IMR-90 (cell line): ENCODE results near the gene TTF1. TPM values are rescaled to one million over a fixed set of nuclear protein-coding genes. Genes with fewer than 3 reads are reported as not detected.
A peak's percentile ranks its signal among the peaks of the same experiment; 100 is the strongest.

Source experiments
- ATAC-seq: fragments of 200-7000 bp; cut with Tn5 transposase; 2 replicates; pipeline ENCODE4 v1.9.1; 2020; ENCODE audit warnings: low read depth, mild to moderate bottlenecking, moderate library complexity
- BruUV-seq: library from RNA; stranded (reverse); fragments of 400-500 nt; replicated peaks from 2 replicates; lab custom pipeline; 2021; lab: Mats Ljungman, UMichigan
- CTCF ChIA-PET: fragments of 300-600 bp; formaldehyde crosslinking; extraction: SDS; loops from one replicate; lab custom pipeline; 2021; ENCODE audit warnings: antibody characterized with exemption; lab: Yijun Ruan, JAX
- POLR2A ChIA-PET: fragments of 300-600 bp; sonication (Branson Sonifier 250); formaldehyde crosslinking; loops from one replicate; lab custom pipeline; 2022; ENCODE audit warnings: antibody characterized with exemption; ENCODE audit not compliant: unreplicated experiment; lab: Charles Lee
- DNase-seq: peaks from one replicate; pipeline ENCODE4 v3.0.0; 2013
- H2AFZ ChIP-seq: replicated peaks from 2 replicates; pipeline ENCODE3; 2013; ENCODE audit warnings: low read length, mild to moderate bottlenecking; ENCODE audit not compliant: poor library complexity
- H2AK5ac ChIP-seq: 2 replicates; pipeline ENCODE4 v1.6.1; 2013; ENCODE audit warnings: low read depth, low read length, inconsistent platforms
- H2AK9ac ChIP-seq: replicated peaks from 2 replicates; pipeline ENCODE3; 2013; ENCODE audit warnings: mild to moderate bottlenecking, low read depth, low read length, moderate library complexity; ENCODE audit not compliant: poor library complexity
- H2BK120ac ChIP-seq: 2 replicates; pipeline ENCODE4 v1.6.1; 2013; ENCODE audit warnings: low read depth, low read length, inconsistent platforms
- H2BK15ac ChIP-seq: 3 replicates; pipeline ENCODE4 v1.6.1; 2013; ENCODE audit warnings: low read depth, low read length, inconsistent platforms
- H2BK20ac ChIP-seq: 2 replicates; pipeline ENCODE4 v1.6.1; 2013; ENCODE audit warnings: low read depth, mild to moderate bottlenecking, inconsistent platforms, low read length, moderate library complexity
- H2BK5ac ChIP-seq: 2 replicates; pipeline ENCODE4 v1.6.1; 2013; ENCODE audit warnings: mild to moderate bottlenecking, low read depth, low read length, inconsistent platforms; ENCODE audit not compliant: poor library complexity, severe bottlenecking
- H3K14ac ChIP-seq: replicated peaks from 2 replicates; pipeline ENCODE4 v1.6.1; 2013; ENCODE audit warnings: low read depth, low read length, inconsistent platforms
- H3K18ac ChIP-seq: 2 replicates; pipeline ENCODE4 v1.6.1; 2013; ENCODE audit warnings: low read depth, low read length, control low read depth
- H3K23ac ChIP-seq: 2 replicates; pipeline ENCODE4 v1.6.1; 2013; ENCODE audit warnings: low read depth, low read length, inconsistent platforms
- H3K27ac ChIP-seq: 2 replicates; pipeline ENCODE4 v1.5.1; 2013; ENCODE audit warnings: mild to moderate bottlenecking, control low read depth, low read length; ENCODE audit not compliant: insufficient read depth
- H3K27me3 ChIP-seq: 2 replicates; pipeline ENCODE4 v1.6.1; 2013; ENCODE audit warnings: low read length; ENCODE audit not compliant: control insufficient read depth, insufficient read depth
- H3K36me3 ChIP-seq: 2 replicates; pipeline ENCODE4 v1.6.1; 2013; ENCODE audit warnings: low read length, mixed read lengths; ENCODE audit not compliant: control insufficient read depth, insufficient read depth
- H3K4ac ChIP-seq: 2 replicates; pipeline ENCODE4 v1.6.1; 2013; ENCODE audit warnings: low read depth, low read length, inconsistent platforms
- H3K4me1 ChIP-seq: 2 replicates; pipeline ENCODE4 v1.6.1; 2013; ENCODE audit warnings: low read length, mixed read lengths; ENCODE audit not compliant: control insufficient read depth, insufficient read depth
- H3K4me2 ChIP-seq: 2 replicates; pipeline ENCODE4 v1.6.1; 2013; ENCODE audit warnings: low read depth, mild to moderate bottlenecking, control low read depth, low read length, moderate library complexity
- H3K4me3 ChIP-seq: 2 replicates; pipeline ENCODE4 v1.5.1; 2013; ENCODE audit warnings: low read depth, mild to moderate bottlenecking, control low read depth, low read length, moderate library complexity; ENCODE audit not compliant: insufficient read depth
- H3K56ac ChIP-seq: 2 replicates; pipeline ENCODE4 v1.6.1; 2013; ENCODE audit warnings: low read length, inconsistent platforms; ENCODE audit not compliant: insufficient read depth; ENCODE audit errors: extremely low read depth
- H3K79me1 ChIP-seq, 2 experiments: 2 replicates each; pipeline ENCODE4 v1.6.1; 2013; ENCODE audit warnings: low read length in 2 of 2, inconsistent platforms in 1 of 2, low read depth in 1 of 2
- H3K9ac ChIP-seq: 2 replicates; pipeline ENCODE4 v1.6.1; 2013; ENCODE audit warnings: low read depth, low read length, control low read depth
- H3K9me1 ChIP-seq: 2 replicates; pipeline ENCODE4 v1.6.1; 2013; ENCODE audit warnings: low read length, inconsistent platforms; ENCODE audit not compliant: insufficient read depth
- H3K9me3 ChIP-seq: 2 replicates; pipeline ENCODE4 v1.6.1; 2013; ENCODE audit warnings: low read length; ENCODE audit not compliant: control insufficient read depth, insufficient read depth
- H4K20me1 ChIP-seq: 2 replicates; pipeline ENCODE4 v1.6.1; 2013; ENCODE audit warnings: low read length, inconsistent platforms; ENCODE audit not compliant: insufficient read depth
- H4K5ac ChIP-seq: 2 replicates; pipeline ENCODE4 v1.6.1; 2013; ENCODE audit warnings: mild to moderate bottlenecking, low read depth, low read length, control low read depth
- H4K8ac ChIP-seq, 2 experiments: 2 replicates each; pipeline ENCODE4 v1.6.1; 2013; ENCODE audit warnings: low read depth in 2 of 2, low read length in 2 of 2, control low read depth in 1 of 2, inconsistent platforms in 1 of 2
- H4K91ac ChIP-seq: 2 replicates; pipeline ENCODE4 v1.6.1; 2013; ENCODE audit warnings: low read depth, low read length, inconsistent platforms; ENCODE audit not compliant: insufficient read depth
- BHLHE40 ChIP-seq: fragments of 150-350 bp; IDR thresholded peaks from 2 replicates; pipeline ENCODE4 v1.6.1; 2016; ENCODE audit warnings: mild to moderate bottlenecking, low read depth, low read length
- CEBPB ChIP-seq: IDR thresholded peaks from 2 replicates; pipeline ENCODE4 v1.6.1; 2012; ENCODE audit warnings: low read depth, low read length, improper control_type of control experiment
- CHD1 ChIP-seq: IDR thresholded peaks from 2 replicates; pipeline ENCODE4 v1.6.1; 2012; ENCODE audit warnings: low read depth, low read length, improper control_type of control experiment
- CTCF ChIP-seq: conservative IDR thresholded peaks from 2 replicates; pipeline ENCODE4 v1.5.1; 2012; ENCODE audit warnings: mild to moderate bottlenecking, low read depth, low read length, improper control_type of control experiment
- ELK1 ChIP-seq: fragments of 150-350 bp; IDR thresholded peaks from 2 replicates; pipeline ENCODE4 v1.6.1; 2016; ENCODE audit warnings: low read depth, mild to moderate bottlenecking, low read length, moderate library complexity, borderline replicate concordance
- FOS ChIP-seq: fragments of 150-350 bp; IDR thresholded peaks from 2 replicates; pipeline ENCODE4 v1.6.1; 2016; ENCODE audit warnings: low read depth, low read length
- MAFK ChIP-seq: IDR thresholded peaks from 2 replicates; pipeline ENCODE4 v1.6.1; 2012; ENCODE audit warnings: low read depth, low read length, improper control_type of control experiment
- MAZ ChIP-seq: IDR thresholded peaks from 2 replicates; pipeline ENCODE4 v1.6.1; 2012; ENCODE audit warnings: low read depth, mild to moderate bottlenecking, low read length, improper control_type of control experiment, moderate library complexity, borderline replicate concordance
- MXI1 ChIP-seq: IDR thresholded peaks from 2 replicates; pipeline ENCODE4 v1.6.1; 2012; ENCODE audit warnings: low read depth, mild to moderate bottlenecking, low read length, moderate library complexity, borderline replicate concordance
- NFE2L2 ChIP-seq: fragments of 150-350 bp; IDR thresholded peaks from 2 replicates; pipeline ENCODE4 v1.6.1; 2016; ENCODE audit warnings: low read depth, mild to moderate bottlenecking, low read length
- POLR2A ChIP-seq: IDR thresholded peaks from 2 replicates; pipeline ENCODE4 v1.6.1; 2012; ENCODE audit warnings: mild to moderate bottlenecking, low read depth, low read length
- RAD21 ChIP-seq: IDR thresholded peaks from 2 replicates; pipeline ENCODE4 v1.6.1; 2012; ENCODE audit warnings: low read length, improper control_type of control experiment
- RCOR1 ChIP-seq: IDR thresholded peaks from 2 replicates; pipeline ENCODE4 v1.6.1; 2012; ENCODE audit warnings: mild to moderate bottlenecking, low read length, improper control_type of control experiment; ENCODE audit not compliant: insufficient replicate concordance
- RFX5 ChIP-seq: IDR thresholded peaks from 2 replicates; pipeline ENCODE4 v1.8.0; 2012; ENCODE audit warnings: low read depth, mild to moderate bottlenecking, low read length, moderate library complexity
- SMC3 ChIP-seq: fragments of 150-350 bp; IDR thresholded peaks from 2 replicates; pipeline ENCODE4 v1.6.1; 2016; ENCODE audit warnings: low read depth, mild to moderate bottlenecking, antibody characterized with exemption, low read length, moderate library complexity
- USF2 ChIP-seq: fragments of 150-350 bp; IDR thresholded peaks from 2 replicates; pipeline ENCODE4 v1.6.1; 2017; ENCODE audit warnings: mild to moderate bottlenecking, antibody characterized with exemption, low read length, low read depth
- WGBS, 2 experiments: methylation state at CpG; one replicate each; pipeline versions ENCODE4 v1.1.5 to v1.1.7; 2013; ENCODE audit warnings: missing lambda C conversion rate in 2 of 2; ENCODE audit not compliant: insufficient read length in 1 of 2; ENCODE audit errors: extremely low coverage in 2 of 2; 5-methylcytosine and 5-hydroxymethylcytosine counted together
- dilution Hi-C: fragments of 300-500 bp; cut with HindIII; formaldehyde crosslinking; loops from one replicate; pipeline ENCODE4 v1.14.3; 2018; ENCODE audit warnings: low sequenced_read_pairs; ENCODE audit not compliant: unreplicated experiment
- in situ Hi-C: fragments of 300-500 bp; cut with MboI; formaldehyde crosslinking; loops from 3 replicates; pipeline ENCODE4 v1.14.3; 2019; ENCODE audit warnings: low sequenced_read_pairs, inconsistent platforms, mixed read lengths
- intact Hi-C: fragments of 100-400 bp; cut with micrococcal nuclease; formaldehyde crosslinking; loops from 2 replicates; pipeline ENCODE4 v1.10.0; 2022
- polyA plus RNA-seq, 3 experiments: library from polyadenylated mRNA; depleted of rRNA; stranded (reverse); fragments of >200 nt; gene quantifications; 2 replicates each; pipeline ENCODE4 v1.2.3, GENCODE V29; 2012; ENCODE audit warnings: low replicate concordance in 1 of 3
- total RNA-seq: library from RNA; depleted of rRNA; stranded (reverse); fragments of >200 nt; gene quantifications from 2 replicates; pipeline ENCODE4 v1.2.3, GENCODE V29; 2012

TTF1 gene
- total and polyA plus RNA-seq, 2 of the 4 experiments (the other 2 are of a cell fraction) = 6.5 to 12.0 TPM

GRCh38 chr9:132410642-132411041 is 4.0 kb upstream of the TTF1 start:
- Histone ChIP-seq H3K14ac (no peak overlapping the region), H3K9me1 (peaks cover 7% of the 10 kb centered on the region; the same call in 1 of the 2 replicates), H3K23ac (no peak overlapping the region; the same call in 1 of the 2 replicates), H2BK120ac (no peak overlapping the region), H4K5ac (no peak overlapping the region), H3K27me3 (peaks cover 38% of the 10 kb centered on the region), H3K4ac (no peak overlapping the region), H4K91ac (no peak overlapping the region), H2AFZ (peak overlapping the region; percentile 97), H3K79me1 (peaks cover 4 to 5% of the 10 kb centered on the region in 2 experiments; a peak in 3 of 4 replicates), H3K9me3 (no peaks in the 10 kb centered on the region), H2BK15ac (no peak overlapping the region), H3K4me3 (no peak overlapping the region), H3K18ac (no peak overlapping the region), H2BK5ac (no peak overlapping the region), H2AK9ac (no peak overlapping the region), H4K20me1 (no peaks in the 10 kb centered on the region), H4K8ac (no peak overlapping the region), H3K9ac (no peak overlapping the region), H2AK5ac (no peak overlapping the region), H3K27ac (no peak overlapping the region), H3K56ac (no peak overlapping the region), H3K4me2 (peak overlapping the region; percentile 20; the same call in 1 of the 2 replicates), H2BK20ac (no peak overlapping the region), H3K36me3 (no peaks in the 10 kb centered on the region), H3K4me1 (no peaks in the 10 kb centered on the region; the same call in 1 of the 2 replicates)
- TF ChIP-seq CEBPB = no peak
- no peak for TF ChIP-seq MAZ
- no peak for TF ChIP-seq CHD1
- TF ChIP-seq USF2 = no peak
- no peak for TF ChIP-seq ELK1
- no peak for TF ChIP-seq SMC3
- no peak for TF ChIP-seq BHLHE40
- TF ChIP-seq RAD21 = no peak
- TF ChIP-seq RCOR1 = no peak
- no peak for TF ChIP-seq POLR2A
- no peak for TF ChIP-seq CTCF
- TF ChIP-seq MAFK = no peak
- TF ChIP-seq MXI1 = no peak
- no peak for TF ChIP-seq FOS
- no peak for TF ChIP-seq RFX5
- TF ChIP-seq NFE2L2 = no peak
- 15% methylated on average over 10 of the region's 19 CpGs; no CpG with 5 or more reads in 1 of the 2 experiments for WGBS, 2 experiments
- CTCF ChIA-PET = no interaction called here
- POLR2A ChIA-PET = no interaction called here
- no peak for DNase-seq
- no TSS peak for BruUV-seq
- in situ Hi-C loops (no loop called here), dilution Hi-C loops (no loop called here), intact Hi-C loops (loop anchor here (1.0 to 10.0 kb wide), 4 partner anchors 94 to 494 kb away; no protein-coding TSS in a partner anchor)
- no peak for ATAC-seq
